PFSK-1 (cell line): Measurements from ENCODE around the gene RAB7A.

Experiments
- POLR2AphosphoS5 ChIP-seq: IDR thresholded peaks from 2 replicates; pipeline ENCODE4 v1.6.1; 2012; ENCODE audit warnings: low read depth, mild to moderate bottlenecking, control low read depth, low read length, moderate library complexity
- REST ChIP-seq, 2 experiments: IDR thresholded peaks; 2 replicates each; pipeline versions ENCODE4 v1.6.1 to v1.8.0; 2011 to 2012; ENCODE audit warnings: low read depth in 2 of 2, low read length in 2 of 2, control low read depth in 1 of 2, inconsistent platforms in 1 of 2, mild to moderate bottlenecking in 1 of 2, moderate library complexity in 1 of 2; ENCODE audit not compliant: insufficient read depth in 1 of 2

- TF ChIP-seq REST (IDR thresholded peaks at IDR 0.05; ENCODE audit: insufficient read depth in 1 of 2, low read depth in 2 of 2, low read length in 2 of 2) (no peak), POLR2AphosphoS5 (no peak)
Measured at GRCh38 chr3:128727996-128728395, 2.0 kb downstream of the RAB7A start.
